ENCODE data around the gene IGFBP2. TPM values are rescaled to one million over a fixed set of nuclear protein-coding genes. Genes with fewer than 3 reads are reported as not detected.

Gene IGFBP2
- total and polyA plus RNA-seq, 4 donors = 88.8 to 1,119 (median 352) TPM

GRCh38 chr2:216584112-216584511 is 49.1 kb upstream of the IGFBP2 start:
- Histone ChIP-seq H3K4me1 (ENCODE audit: control insufficient read depth in 4 of 4, insufficient read depth in 4 of 4, low read length in 3 of 4) (no peaks in the 10 kb centered on the region), H3K9me3 (ENCODE audit: control insufficient read depth in 4 of 4, low read length in 3 of 4) (no peaks in the 10 kb centered on the region), H3K9ac (ENCODE audit: low read depth in 1 of 2, low read length in 2 of 2) (no peak overlapping the region), H3K4me3 (ENCODE audit: low read depth in 1 of 3, low read length in 3 of 3) (no peak overlapping the region), H3K27ac (ENCODE audit: low read depth in 1 of 2, low read length in 2 of 2) (no peak overlapping the region), H3K27me3 (ENCODE audit: control insufficient read depth in 4 of 4, insufficient read depth in 4 of 4, low read length in 3 of 4) (no peaks in the 10 kb centered on the region), H3K36me3 (ENCODE audit: control insufficient read depth in 4 of 4, insufficient read depth in 3 of 4, low read depth in 1 of 4, low read length in 3 of 4) (no peaks in the 10 kb centered on the region)
- DNase-seq (ENCODE audit: low spot score) = no peak
- TF ChIP-seq FOXA2 (IDR thresholded peaks at IDR 0.05) (no peak), ZBTB33 (IDR thresholded peaks at IDR 0.05) (no peak), HNF4A (conservative IDR thresholded peaks at IDR 0.05) (no peak), GABPA (IDR thresholded peaks at IDR 0.05 in 1 of 2, conservative IDR thresholded peaks at IDR 0.05 in 1 of 2) (no peak)
- 92% methylated on average over 8 of the region's 8 CpGs for WGBS

- no peak for TF ChIP-seq RXRA (IDR thresholded peaks at IDR 0.05)
- TF ChIP-seq RAD21 (IDR thresholded peaks at IDR 0.05) = no peak
- no peak for TF ChIP-seq GABPA (IDR thresholded peaks at IDR 0.05 in 1 of 2, conservative IDR thresholded peaks at IDR 0.05 in 1 of 2)
- no peak for TF ChIP-seq MAX (IDR thresholded peaks at IDR 0.05)
- TF ChIP-seq HNF4G (IDR thresholded peaks at IDR 0.05) = no peak
- 99% methylated on average over 1 of the region's 1 CpG for WGBS
These were observed 47.8 kb upstream of the IGFBP2 start for GRCh38 chr2:216585441-216585840.

GRCh38 chr2:216588861-216589710 is 44.1 kb upstream of the IGFBP2 start:
- Histone ChIP-seq H3K27me3 (ENCODE audit: control insufficient read depth in 4 of 4, insufficient read depth in 4 of 4, low read length in 3 of 4) (no peaks in the 10 kb centered on the region), H3K4me3 (ENCODE audit: low read depth in 1 of 3, low read length in 3 of 3) (no peak overlapping the region), H3K36me3 (ENCODE audit: control insufficient read depth in 4 of 4, insufficient read depth in 3 of 4, low read depth in 1 of 4, low read length in 3 of 4) (no peaks in the 10 kb centered on the region), H3K9me3 (ENCODE audit: control insufficient read depth in 4 of 4, low read length in 3 of 4) (no peaks in the 10 kb centered on the region), H3K4me1 (ENCODE audit: control insufficient read depth in 4 of 4, insufficient read depth in 4 of 4, low read length in 3 of 4) (peaks cover 0 to 5% (median 1%) of the 10 kb centered on the region in 4 donors), H3K9ac (ENCODE audit: low read depth in 1 of 2, low read length in 2 of 2) (no peak overlapping the region), H3K27ac (ENCODE audit: low read depth in 1 of 2, low read length in 2 of 2) (no peak overlapping the region)
- DNase-seq (ENCODE audit: low spot score) = no peak
- TF ChIP-seq HNF4G (IDR thresholded peaks at IDR 0.05) (no peak), YY1 (IDR thresholded peaks at IDR 0.05) (no peak), RAD21 (IDR thresholded peaks at IDR 0.05) (no peak), CTCF (IDR thresholded peaks at IDR 0.05; ENCODE audit: low read depth, low read length, missing input control) (no peak), SP1 (IDR thresholded peaks at IDR 0.05) (no peak), MAX (IDR thresholded peaks at IDR 0.05) (no peak), REST (IDR thresholded peaks at IDR 0.05) (no peak), GABPA (IDR thresholded peaks at IDR 0.05 in 1 of 2, conservative IDR thresholded peaks at IDR 0.05 in 1 of 2) (no peak), FOXA2 (IDR thresholded peaks at IDR 0.05) (no peak)
- 87% methylated on average over 10 of the region's 10 CpGs for WGBS

More at GRCh38 chr2:216585441-216585840, 47.8 kb upstream of the IGFBP2 start:
- no peak overlapping the region for H3K9ac ChIP-seq (ENCODE audit: low read depth in 1 of 2, low read length in 2 of 2)
- no peak overlapping the region for H3K27ac ChIP-seq (ENCODE audit: low read depth in 1 of 2, low read length in 2 of 2)
- no peak for DNase-seq (ENCODE audit: low spot score)
- no peak overlapping the region for H3K4me3 ChIP-seq (ENCODE audit: low read depth in 1 of 3, low read length in 3 of 3)
- H3K36me3 ChIP-seq (ENCODE audit: control insufficient read depth in 4 of 4, insufficient read depth in 3 of 4, low read depth in 1 of 4, low read length in 3 of 4) = no peaks in the 10 kb centered on the region
- no peaks in the 10 kb centered on the region for H3K4me1 ChIP-seq (ENCODE audit: control insufficient read depth in 4 of 4, insufficient read depth in 4 of 4, low read length in 3 of 4)
- H3K27me3 ChIP-seq (ENCODE audit: control insufficient read depth in 4 of 4, insufficient read depth in 4 of 4, low read length in 3 of 4) = no peaks in the 10 kb centered on the region
- H3K9me3 ChIP-seq (ENCODE audit: control insufficient read depth in 4 of 4, low read length in 3 of 4) = no peaks in the 10 kb centered on the region
